ENCODE data around the gene TRMU.

The TRMU gene

GRCh38 chr22:46335201-46336118 lies at the start of gene TRMU:
Gene TRMU, plus strand, starts transcription at chr22:46335714. Its CDS starts 51 bp downstream, at chr22:46335765.
- DNase-seq = peak; percentile 59

- DNase-seq = no peak
These were observed 49.5 kb upstream of the TRMU start for GRCh38 chr22:46286006-46286405.

- no peak for DNase-seq
These were observed 48.3 kb upstream of the TRMU start for GRCh38 chr22:46286941-46287872.

- no peak for DNase-seq
These were observed 47.4 kb upstream of the TRMU start for GRCh38 chr22:46287873-46288751.

GRCh38 chr22:46288846-46289243 lies 46.7 kb upstream of the TRMU start:
- DNase-seq = no peak

- DNase-seq = no peak
These were observed 46.1 kb upstream of the TRMU start for GRCh38 chr22:46289244-46289891.

- DNase-seq = no peak
These were observed 45.2 kb upstream of the TRMU start for GRCh38 chr22:46290121-46290842.

- no peak for DNase-seq
These were observed 44.4 kb upstream of the TRMU start for GRCh38 chr22:46290843-46291785.

GRCh38 chr22:46292173-46292572 lies 43.3 kb upstream of the TRMU start:
- no peak for DNase-seq

- DNase-seq = no peak
These were observed 42.8 kb upstream of the TRMU start for GRCh38 chr22:46292732-46293131.

GRCh38 chr22:46293577-46294260 lies 41.8 kb upstream of the TRMU start:
- no peak for DNase-seq

GRCh38 chr22:46294784-46295183 lies 40.7 kb upstream of the TRMU start:
- DNase-seq = no peak

GRCh38 chr22:46295277-46295971 lies 40.1 kb upstream of the TRMU start:
- no peak for DNase-seq

GRCh38 chr22:46296257-46297150 lies 39.0 kb upstream of the TRMU start, which contains the start of gene GTSE1:
Gene GTSE1, plus strand, starts transcription at chr22:46296870. Its CDS starts 531 bp downstream, at chr22:46297401.
- DNase-seq = peak; percentile 87

GRCh38 chr22:46297151-46297812 lies 38.2 kb upstream of the TRMU start:
- peak; percentile 5 for DNase-seq

GRCh38 chr22:46299101-46299500 lies 36.4 kb upstream of the TRMU start:
- DNase-seq = no peak

- no peak for DNase-seq
These were observed 35.0 kb upstream of the TRMU start for GRCh38 chr22:46300491-46300890.
